HepG2 (cell line): ENCODE results near the gene TRIM62. TPM values are rescaled to one million over a fixed set of nuclear protein-coding genes. Genes with fewer than 3 reads are reported as not detected.

Experiments used
- CEBPB ChIP-seq: IDR thresholded peaks from 2 replicates; pipeline ENCODE4 v1.6.1; 2011; ENCODE audit warnings: low read depth, low read length, improper control_type of control experiment, borderline replicate concordance
- ELF1 ChIP-seq: sonication (generic); formaldehyde crosslinking; IDR thresholded peaks from 2 replicates; pipeline ENCODE4 v1.4.0; 2020; ENCODE audit warnings: missing genetic modification reagents
- ESRRA ChIP-seq: sonication (generic); formaldehyde crosslinking; IDR thresholded peaks from 2 replicates; pipeline ENCODE4 v1.5.1; 2020; ENCODE audit warnings: mild to moderate bottlenecking, low read depth, missing genetic modification reagents
- GABPB1 ChIP-seq: IDR thresholded peaks from 2 replicates; pipeline ENCODE4 v1.6.1; 2016; ENCODE audit warnings: mild to moderate bottlenecking, missing genetic modification reagents, moderate library complexity, missing compliant biosample characterization
- GTF3A ChIP-seq: sonication (generic); formaldehyde crosslinking; conservative IDR thresholded peaks from 2 replicates; pipeline ENCODE4 v1.4.0; 2020; ENCODE audit warnings: mild to moderate bottlenecking, missing genetic modification reagents
- HES4 ChIP-seq: sonication (generic); formaldehyde crosslinking; IDR thresholded peaks from 2 replicates; pipeline ENCODE4 v1.9.0; 2021; ENCODE audit warnings: mild to moderate bottlenecking, missing genetic modification reagents, borderline replicate concordance
- HMG20A ChIP-seq: IDR thresholded peaks from 2 replicates; pipeline ENCODE4 v1.6.1; 2016; ENCODE audit warnings: borderline replicate concordance
- IRF2 ChIP-seq: IDR thresholded peaks from 2 replicates; pipeline ENCODE4 v1.6.1; 2018; ENCODE audit warnings: missing genetic modification reagents, missing compliant biosample characterization
- KMT2B ChIP-seq: IDR thresholded peaks from 2 replicates; pipeline ENCODE4 v1.6.1; 2016; ENCODE audit warnings: missing genetic modification reagents, missing compliant biosample characterization
- NFYC ChIP-seq: IDR thresholded peaks from 2 replicates; pipeline ENCODE4 v1.6.1; 2016; ENCODE audit warnings: missing genetic modification reagents, missing compliant biosample characterization
- NR2C2 ChIP-seq: sonication (generic); formaldehyde crosslinking; IDR thresholded peaks from 2 replicates; pipeline ENCODE4 v1.4.0; 2020; ENCODE audit warnings: missing genetic modification reagents, mild to moderate bottlenecking, moderate library complexity, borderline replicate concordance
- NR2F2 ChIP-seq: IDR thresholded peaks from 2 replicates; pipeline ENCODE4 v1.6.1; 2012; ENCODE audit warnings: low read depth, inconsistent platforms, borderline replicate concordance
- TOPORS ChIP-seq: sonication (generic); formaldehyde crosslinking; IDR thresholded peaks from 2 replicates; pipeline ENCODE4 v1.8.0; 2023; ENCODE audit warnings: mild to moderate bottlenecking, missing genetic modification reagents
- ZBTB42 ChIP-seq: sonication (generic); formaldehyde crosslinking; IDR thresholded peaks from 2 replicates; pipeline ENCODE4 v1.5.0; 2020; ENCODE audit warnings: mild to moderate bottlenecking, missing genetic modification reagents
- ZKSCAN1 ChIP-seq: fragments of 150-350 bp; IDR thresholded peaks from 2 replicates; pipeline ENCODE4 v1.6.1; 2014; ENCODE audit warnings: low read length
- ZNF205 ChIP-seq: IDR thresholded peaks from 2 replicates; pipeline ENCODE4 v1.6.1; 2018; ENCODE audit warnings: missing biosample characterization, missing genetic modification reagents
- ZNF264 ChIP-seq: sonication (generic); formaldehyde crosslinking; IDR thresholded peaks from 2 replicates; pipeline ENCODE4 v1.4.0; 2020; ENCODE audit warnings: missing genetic modification reagents
- ZNF44 ChIP-seq: sonication (generic); formaldehyde crosslinking; IDR thresholded peaks from 2 replicates; pipeline ENCODE4 v1.5.1; 2020; ENCODE audit warnings: mild to moderate bottlenecking, missing genetic modification reagents
- ZNF570 ChIP-seq: sonication (generic); formaldehyde crosslinking; IDR thresholded peaks from 2 replicates; pipeline ENCODE4 v1.4.0; 2020; ENCODE audit warnings: mild to moderate bottlenecking, missing genetic modification reagents, borderline replicate concordance
- polyA plus RNA-seq, 8 experiments: library from polyadenylated mRNA; depleted of rRNA in 3 of 8; stranded (reverse) in 7 of 8; unstranded in 1 of 8; fragments of >200 nt; fragmentation: Illumina TruSeq in 4 of 8; extraction: Trizol in 4 of 8; gene quantifications; 2 replicates each; pipeline versions ENCODE4 v1.2.1 to v1.2.3, GENCODE V29; 2011 to 2016; ENCODE audit warnings: low read depth in 4 of 8, missing spikeins in 1 of 8, mixed read lengths in 1 of 8; ENCODE audit not compliant: insufficient read depth in 1 of 8
- total RNA-seq, 5 experiments: library from RNA; depleted of rRNA; stranded (reverse); fragments of >200 nt; fragmentation: Illumina TruSeq; extraction: Trizol; gene quantifications; 2 replicates each; pipeline ENCODE4 v1.2.3, GENCODE V29; 2016; ENCODE audit warnings: low read depth in 1 of 5
- TF ChIP-seq, protein P1 (sequence below): sonication (generic); formaldehyde crosslinking; conservative IDR thresholded peaks from 2 replicates; pipeline ENCODE4 v1.4.0; 2020; ENCODE audit warnings: mild to moderate bottlenecking, missing genetic modification reagents, moderate library complexity
- TF ChIP-seq, protein P2 (sequence below): sonication (generic); formaldehyde crosslinking; IDR thresholded peaks from 2 replicates; pipeline ENCODE4 v1.9.0; 2021; ENCODE audit warnings: missing genetic modification reagents, mild to moderate bottlenecking, borderline replicate concordance
- TF ChIP-seq, protein P3 (sequence below): IDR thresholded peaks from 2 replicates; pipeline ENCODE4 v1.6.1; 2016; ENCODE audit warnings: mild to moderate bottlenecking
- TF ChIP-seq, protein P4 (sequence below): sonication (generic); formaldehyde crosslinking; IDR thresholded peaks from 2 replicates; pipeline ENCODE4 v1.4.0; 2020; ENCODE audit warnings: missing genetic modification reagents, borderline replicate concordance

Gene TRIM62
- total and polyA plus RNA-seq, 2 of the 13 experiments (the other 11 are each of a cell fraction or from before 2014, with no cell fraction given) = 0.53 to 0.57 TPM

DNA sequence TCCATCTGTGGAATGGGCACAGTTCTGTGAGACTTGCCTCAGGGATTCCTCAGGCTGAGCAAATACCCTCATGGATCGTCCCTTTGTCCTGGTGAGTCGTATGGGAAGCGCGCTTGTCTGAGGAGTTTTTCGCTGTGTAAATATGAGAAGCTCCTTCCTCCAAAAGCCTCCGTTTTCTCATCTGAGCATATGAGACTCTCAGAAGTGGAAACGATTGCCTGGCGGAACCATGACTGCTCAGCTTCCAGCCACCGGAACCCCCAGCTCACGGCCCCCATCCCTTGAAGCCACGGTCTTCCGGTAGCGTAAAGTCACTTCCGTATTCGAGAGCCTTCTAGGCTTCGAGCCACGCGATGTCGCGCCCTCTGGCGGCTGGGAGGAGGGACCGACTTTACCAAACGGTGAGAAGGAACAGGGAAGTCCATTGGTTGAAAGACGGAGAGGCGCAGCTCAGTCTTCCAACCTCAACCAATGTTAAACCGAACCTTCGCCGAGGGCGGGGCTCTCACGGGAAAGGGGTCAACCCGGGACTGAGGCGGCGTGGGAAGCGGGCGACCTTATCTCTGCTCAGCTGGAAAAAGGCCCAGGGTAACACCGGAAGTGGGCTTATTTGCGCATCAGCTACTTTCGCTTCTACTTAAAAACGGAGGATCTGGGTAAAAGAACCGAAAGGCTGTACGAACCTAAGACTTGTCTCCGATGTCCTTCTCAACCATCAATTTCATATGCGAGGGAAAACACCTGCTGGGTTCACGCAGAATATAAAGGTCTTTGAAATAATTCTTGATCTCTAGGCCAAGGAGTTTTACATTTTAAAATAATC, 54.6 kb downstream of the TRIM62 start (continued):
- TF ChIP-seq ZNF205 (CRISPR knock-in tag) (0 out of 2 replicates have a peak, but pooled peaks have one; percentile 32), HES4 (CRISPR knock-in tag) (peak; percentile 69; the same call in 1 of the 2 replicates), IRF2 (peak; percentile 100), GABPB1 (CRISPR knock-in tag) (peak; percentile 99), NR2F2 (peak; percentile 32; the same call in 1 of the 2 replicates), ZBTB42 (no peak), NFYC (CRISPR knock-in tag) (peak; percentile 90), CEBPB (no peak), HMG20A (CRISPR knock-in tag) (peak; percentile 10; the same call in 1 of the 2 replicates), KMT2B (CRISPR knock-in tag) (peak; percentile 95), ZNF570 (CRISPR knock-in tag) (no peak), ELF1 (peak; percentile 99), ZNF44 (CRISPR knock-in tag) (no peak), ESRRA (CRISPR knock-in tag) (peak; percentile 85), GTF3A (CRISPR knock-in tag) (no peak), NR2C2 (peak; percentile 94), ZNF264 (CRISPR knock-in tag) (0 out of 2 replicates have a peak, but pooled peaks have one; percentile 56), ZKSCAN1 (no peak), TOPORS (CRISPR knock-in tag) (peak; percentile 65; the same call in 1 of the 2 replicates)
- TF ChIP-seq, protein P1, sequence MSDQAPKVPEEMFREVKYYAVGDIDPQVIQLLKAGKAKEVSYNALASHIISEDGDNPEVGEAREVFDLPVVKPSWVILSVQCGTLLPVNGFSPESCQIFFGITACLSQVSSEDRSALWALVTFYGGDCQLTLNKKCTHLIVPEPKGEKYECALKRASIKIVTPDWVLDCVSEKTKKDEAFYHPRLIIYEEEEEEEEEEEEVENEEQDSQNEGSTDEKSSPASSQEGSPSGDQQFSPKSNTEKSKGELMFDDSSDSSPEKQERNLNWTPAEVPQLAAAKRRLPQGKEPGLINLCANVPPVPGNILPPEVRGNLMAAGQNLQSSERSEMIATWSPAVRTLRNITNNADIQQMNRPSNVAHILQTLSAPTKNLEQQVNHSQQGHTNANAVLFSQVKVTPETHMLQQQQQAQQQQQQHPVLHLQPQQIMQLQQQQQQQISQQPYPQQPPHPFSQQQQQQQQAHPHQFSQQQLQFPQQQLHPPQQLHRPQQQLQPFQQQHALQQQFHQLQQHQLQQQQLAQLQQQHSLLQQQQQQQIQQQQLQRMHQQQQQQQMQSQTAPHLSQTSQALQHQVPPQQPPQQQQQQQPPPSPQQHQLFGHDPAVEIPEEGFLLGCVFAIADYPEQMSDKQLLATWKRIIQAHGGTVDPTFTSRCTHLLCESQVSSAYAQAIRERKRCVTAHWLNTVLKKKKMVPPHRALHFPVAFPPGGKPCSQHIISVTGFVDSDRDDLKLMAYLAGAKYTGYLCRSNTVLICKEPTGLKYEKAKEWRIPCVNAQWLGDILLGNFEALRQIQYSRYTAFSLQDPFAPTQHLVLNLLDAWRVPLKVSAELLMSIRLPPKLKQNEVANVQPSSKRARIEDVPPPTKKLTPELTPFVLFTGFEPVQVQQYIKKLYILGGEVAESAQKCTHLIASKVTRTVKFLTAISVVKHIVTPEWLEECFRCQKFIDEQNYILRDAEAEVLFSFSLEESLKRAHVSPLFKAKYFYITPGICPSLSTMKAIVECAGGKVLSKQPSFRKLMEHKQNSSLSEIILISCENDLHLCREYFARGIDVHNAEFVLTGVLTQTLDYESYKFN = peak; percentile 71
- TF ChIP-seq, protein P2, sequence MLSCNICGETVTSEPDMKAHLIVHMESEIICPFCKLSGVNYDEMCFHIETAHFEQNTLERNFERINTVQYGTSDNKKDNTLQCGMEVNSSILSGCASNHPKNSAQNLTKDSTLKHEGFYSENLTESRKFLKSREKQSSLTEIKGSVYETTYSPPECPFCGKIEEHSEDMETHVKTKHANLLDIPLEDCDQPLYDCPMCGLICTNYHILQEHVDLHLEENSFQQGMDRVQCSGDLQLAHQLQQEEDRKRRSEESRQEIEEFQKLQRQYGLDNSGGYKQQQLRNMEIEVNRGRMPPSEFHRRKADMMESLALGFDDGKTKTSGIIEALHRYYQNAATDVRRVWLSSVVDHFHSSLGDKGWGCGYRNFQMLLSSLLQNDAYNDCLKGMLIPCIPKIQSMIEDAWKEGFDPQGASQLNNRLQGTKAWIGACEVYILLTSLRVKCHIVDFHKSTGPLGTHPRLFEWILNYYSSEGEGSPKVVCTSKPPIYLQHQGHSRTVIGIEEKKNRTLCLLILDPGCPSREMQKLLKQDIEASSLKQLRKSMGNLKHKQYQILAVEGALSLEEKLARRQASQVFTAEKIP = no peak
- TF ChIP-seq, protein P3, sequence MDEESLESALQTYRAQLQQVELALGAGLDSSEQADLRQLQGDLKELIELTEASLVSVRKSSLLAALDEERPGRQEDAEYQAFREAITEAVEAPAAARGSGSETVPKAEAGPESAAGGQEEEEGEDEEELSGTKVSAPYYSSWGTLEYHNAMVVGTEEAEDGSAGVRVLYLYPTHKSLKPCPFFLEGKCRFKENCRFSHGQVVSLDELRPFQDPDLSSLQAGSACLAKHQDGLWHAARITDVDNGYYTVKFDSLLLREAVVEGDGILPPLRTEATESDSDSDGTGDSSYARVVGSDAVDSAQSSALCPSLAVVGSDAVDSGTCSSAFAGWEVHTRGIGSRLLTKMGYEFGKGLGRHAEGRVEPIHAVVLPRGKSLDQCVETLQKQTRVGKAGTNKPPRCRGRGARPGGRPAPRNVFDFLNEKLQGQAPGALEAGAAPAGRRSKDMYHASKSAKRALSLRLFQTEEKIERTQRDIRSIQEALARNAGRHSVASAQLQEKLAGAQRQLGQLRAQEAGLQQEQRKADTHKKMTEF (CRISPR knock-in tag) = peak; percentile 95
- TF ChIP-seq, protein P4, sequence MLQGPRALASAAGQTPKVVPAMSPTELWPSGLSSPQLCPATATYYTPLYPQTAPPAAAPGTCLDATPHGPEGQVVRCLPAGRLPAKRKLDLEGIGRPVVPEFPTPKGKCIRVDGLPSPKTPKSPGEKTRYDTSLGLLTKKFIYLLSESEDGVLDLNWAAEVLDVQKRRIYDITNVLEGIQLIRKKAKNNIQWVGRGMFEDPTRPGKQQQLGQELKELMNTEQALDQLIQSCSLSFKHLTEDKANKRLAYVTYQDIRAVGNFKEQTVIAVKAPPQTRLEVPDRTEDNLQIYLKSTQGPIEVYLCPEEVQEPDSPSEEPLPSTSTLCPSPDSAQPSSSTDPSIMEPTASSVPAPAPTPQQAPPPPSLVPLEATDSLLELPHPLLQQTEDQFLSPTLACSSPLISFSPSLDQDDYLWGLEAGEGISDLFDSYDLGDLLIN (CRISPR knock-in tag) = peak; percentile 34
